HEK293 (cell line): ENCODE data around the gene SPECC1.

ENCODE experiments used
- CTCF ChIA-PET: fragments of 350-600 bp; formaldehyde crosslinking; extraction: SDS; loops from one replicate; lab custom pipeline; 2021; ENCODE audit warnings: antibody characterized with exemption; lab: Yijun Ruan, JAX
- POLR2A ChIA-PET: fragments of 300-600 bp; formaldehyde crosslinking; extraction: SDS; loops from one replicate; lab custom pipeline; 2020; ENCODE audit warnings: antibody characterized with exemption, inconsistent platforms; lab: Yijun Ruan, JAX
- H3K27ac ChIP-seq: fragments of 200-500 bp; sonication (Bioruptor generic); 2 replicates; pipeline ENCODE4 v1.5.1; 2014; ENCODE audit warnings: low read depth, low read length, control low read depth, inconsistent platforms; ENCODE audit errors: extremely low read depth
- H3K36me3 ChIP-seq, 2 experiments: fragments of 200-500 bp in 1 of 2; sonication (Bioruptor generic) in 1 of 2; 1 replicate in 1 of 2; 2 replicates in 1 of 2; pipeline ENCODE4 v1.5.1; 2014 to 2017; ENCODE audit warnings: inconsistent platforms in 2 of 2, low read length in 2 of 2; ENCODE audit not compliant: control insufficient read depth in 2 of 2, insufficient read depth in 1 of 2
- H3K4me1 ChIP-seq: fragments of 200-500 bp; sonication (Bioruptor generic); 2 replicates; pipeline ENCODE4 v1.5.1; 2014; ENCODE audit warnings: mild to moderate bottlenecking, low read length, inconsistent platforms; ENCODE audit not compliant: control insufficient read depth, insufficient read depth
- H3K4me3 ChIP-seq: 2 replicates; pipeline ENCODE4 v1.5.1; 2011; ENCODE audit warnings: low read depth, mild to moderate bottlenecking, control low read depth, low read length, moderate library complexity
- H3K9me3 ChIP-seq: fragments of 200-500 bp; sonication (Bioruptor generic); 2 replicates; pipeline ENCODE4 v1.5.1; 2014; ENCODE audit warnings: low read depth, low read length, inconsistent platforms; ENCODE audit not compliant: control insufficient read depth, insufficient read depth
- BCL11A ChIP-seq: fragments of 450-650 bp; formaldehyde crosslinking; IDR thresholded peaks from 2 replicates; pipeline ENCODE4 v1.5.1; 2016; ENCODE audit warnings: low read depth, missing biosample characterization, missing genetic modification characterization
- KLF10 ChIP-seq: fragments of 450-650 bp; IDR thresholded peaks from 2 replicates; pipeline ENCODE4 v1.5.1; 2018; ENCODE audit warnings: missing biosample characterization, mild to moderate bottlenecking, missing genetic modification characterization
- PBX3 ChIP-seq: sonication (generic); formaldehyde crosslinking; IDR thresholded peaks from 2 replicates; pipeline ENCODE4 v1.8.1; 2022; ENCODE audit warnings: mild to moderate bottlenecking, moderate library complexity, missing genetic modification reagents
- REPIN1 ChIP-seq: fragments of 450-650 bp; formaldehyde crosslinking; IDR thresholded peaks from 2 replicates; pipeline ENCODE4 v1.5.1; 2017; ENCODE audit warnings: missing biosample characterization, missing genetic modification characterization, low read depth
- ZBTB49 ChIP-seq: fragments of 450-650 bp; formaldehyde crosslinking; IDR thresholded peaks from 2 replicates; pipeline ENCODE4 v1.5.1; 2016; ENCODE audit warnings: missing biosample characterization, missing genetic modification characterization, low read depth
- ZBTB6 ChIP-seq: fragments of 450-650 bp; formaldehyde crosslinking; IDR thresholded peaks from 2 replicates; pipeline ENCODE4 v1.5.1; 2017; ENCODE audit warnings: missing biosample characterization, missing genetic modification characterization
- ZFP69B ChIP-seq: fragments of 450-650 bp; formaldehyde crosslinking; IDR thresholded peaks from 2 replicates; pipeline ENCODE4 v1.5.1; 2016; ENCODE audit warnings: missing biosample characterization, missing genetic modification characterization
- ZIC2 ChIP-seq: fragments of 450-650 bp; formaldehyde crosslinking; IDR thresholded peaks from 2 replicates; pipeline ENCODE4 v1.5.1; 2016; ENCODE audit warnings: missing biosample characterization, missing genetic modification characterization
- ZNF121 ChIP-seq: fragments of 450-650 bp; formaldehyde crosslinking; IDR thresholded peaks from 2 replicates; pipeline ENCODE4 v1.5.1; 2016; ENCODE audit warnings: missing biosample characterization, missing genetic modification characterization
- ZNF132 ChIP-seq: fragments of 450-650 bp; formaldehyde crosslinking; IDR thresholded peaks from 2 replicates; pipeline ENCODE4 v1.5.1; 2017; ENCODE audit warnings: missing biosample characterization, missing genetic modification characterization, borderline replicate concordance
- ZNF146 ChIP-seq: fragments of 450-650 bp; formaldehyde crosslinking; IDR thresholded peaks from 2 replicates; pipeline ENCODE4 v1.5.1; 2016; ENCODE audit warnings: missing biosample characterization, missing genetic modification characterization
- ZNF23 ChIP-seq: fragments of 450-650 bp; formaldehyde crosslinking; IDR thresholded peaks from 2 replicates; pipeline ENCODE4 v1.5.1; 2016; ENCODE audit warnings: missing biosample characterization, missing genetic modification characterization, borderline replicate concordance
- ZNF350 ChIP-seq: fragments of 450-650 bp; formaldehyde crosslinking; IDR thresholded peaks from 2 replicates; pipeline ENCODE4 v1.5.0; 2017; ENCODE audit warnings: missing biosample characterization, mild to moderate bottlenecking, missing genetic modification characterization
- ZNF362 ChIP-seq: fragments of 450-650 bp; formaldehyde crosslinking; IDR thresholded peaks from 2 replicates; pipeline ENCODE4 v1.5.1; 2016; ENCODE audit warnings: missing biosample characterization, missing genetic modification characterization
- ZNF416 ChIP-seq: fragments of 450-650 bp; formaldehyde crosslinking; IDR thresholded peaks from 2 replicates; pipeline ENCODE4 v1.5.1; 2016; ENCODE audit warnings: missing biosample characterization, missing genetic modification characterization
- ZNF426 ChIP-seq: fragments of 450-650 bp; formaldehyde crosslinking; IDR thresholded peaks from 2 replicates; pipeline ENCODE4 v1.5.1; 2017; ENCODE audit warnings: missing biosample characterization, missing genetic modification characterization, mild to moderate bottlenecking, inconsistent platforms, moderate library complexity
- ZNF473 ChIP-seq: fragments of 450-650 bp; formaldehyde crosslinking; IDR thresholded peaks from 2 replicates; pipeline ENCODE4 v1.5.1; 2017; ENCODE audit warnings: missing biosample characterization, missing genetic modification characterization
- ZNF626 ChIP-seq: fragments of 450-650 bp; sonication (Bioruptor Pico); formaldehyde crosslinking; IDR thresholded peaks from 2 replicates; pipeline ENCODE4 v1.5.1; 2018; ENCODE audit warnings: missing biosample characterization, missing genetic modification characterization, inconsistent platforms
- ZNF677 ChIP-seq: fragments of 450-650 bp; IDR thresholded peaks from 2 replicates; pipeline ENCODE4 v1.5.0; 2018; ENCODE audit warnings: missing biosample characterization, mild to moderate bottlenecking, missing genetic modification characterization, moderate library complexity
- ZNF785 ChIP-seq: fragments of 450-650 bp; formaldehyde crosslinking; IDR thresholded peaks from 2 replicates; pipeline ENCODE4 v1.5.1; 2016; ENCODE audit warnings: missing biosample characterization, missing genetic modification characterization

SPECC1 gene

GRCh38 chr17:20230924-20231323 lies 221.8 kb downstream of the SPECC1 start:
- TF ChIP-seq ZNF132 (tag by site-specific recombination), result no peak
- no peak for TF ChIP-seq ZNF473 (tag by site-specific recombination)
- TF ChIP-seq ZNF626 (tag by site-specific recombination), result no peak
- no peak for TF ChIP-seq ZNF785
- Histone ChIP-seq H3K9me3 (no peaks in the 10 kb centered on the region), H3K4me3 (no peak overlapping the region), H3K4me1 (no peaks in the 10 kb centered on the region), H3K36me3 (peaks cover 10 to 69% of the 10 kb centered on the region in 2 experiments), H3K27ac (no peak overlapping the region)
- POLR2A ChIA-PET, result no interaction called here
- CTCF ChIA-PET, result interaction anchor here (0.6 kb wide), 1 partner anchor 13 kb away, joined by 3 read pairs; no protein-coding TSS in a partner anchor

GRCh38 chr17:20232611-20233010 lies 223.5 kb downstream of the SPECC1 start:
- TF ChIP-seq KLF10 (tag by site-specific recombination) (no peak), ZBTB49 (tag by site-specific recombination) (no peak), ZNF350 (no peak), REPIN1 (tag by site-specific recombination) (no peak), PBX3 (CRISPR knock-in tag) (no peak)
- TF ChIP-seq, all 188 proteins: peak for 0
- Histone ChIP-seq H3K36me3 (peaks cover 8 to 69% of the 10 kb centered on the region in 2 experiments), H3K4me1 (no peaks in the 10 kb centered on the region), H3K4me3 (no peak overlapping the region), H3K9me3 (no peaks in the 10 kb centered on the region), H3K27ac (no peak overlapping the region)
- ChIA-PET CTCF (interaction anchor here (0.6 to 0.9 kb wide), 4 partner anchors 8 to 110 kb away, joined by 3 to 5 read pairs (median 3); no protein-coding TSS in a partner anchor), POLR2A (interaction anchor here (0.8 kb wide), 1 partner anchor 12 kb away, joined by 3 read pairs; no protein-coding TSS in a partner anchor)

- no peak overlapping the region for H3K4me3 ChIP-seq
- no peaks in the 10 kb centered on the region for H3K9me3 ChIP-seq
- POLR2A ChIA-PET, result no interaction called here
- H3K36me3 ChIP-seq, result peaks cover 6 to 57% of the 10 kb centered on the region in 2 experiments
- TF ChIP-seq ZNF416 (tag by site-specific recombination) (no peak), ZIC2 (tag by site-specific recombination) (no peak), ZFP69B (tag by site-specific recombination) (no peak), ZNF362 (tag by site-specific recombination) (no peak)
- CTCF ChIA-PET, result interaction anchor here (3.8 kb wide), 1 partner anchor 7 kb away, joined by 29 read pairs; no protein-coding TSS in a partner anchor
- H3K27ac ChIP-seq, result no peak overlapping the region
- H3K4me1 ChIP-seq, result no peaks in the 10 kb centered on the region
Observed at GRCh38 chr17:20234276-20234675, 225.1 kb downstream of the SPECC1 start.

GRCh38 chr17:20235747-20236146 lies 226.6 kb downstream of the SPECC1 start:
- Histone ChIP-seq H3K9me3 (no peaks in the 10 kb centered on the region), H3K27ac (no peak overlapping the region), H3K4me1 (no peaks in the 10 kb centered on the region), H3K4me3 (no peak overlapping the region), H3K36me3 (peaks cover 6 to 48% of the 10 kb centered on the region in 2 experiments)
- ChIA-PET POLR2A (no interaction called here), CTCF (interaction anchor here (0.7 to 3.8 kb wide), 5 partner anchors 9 to 243 kb away, joined by 3 to 29 read pairs (median 3); no protein-coding TSS in a partner anchor)
- TF ChIP-seq ZNF426 (tag by site-specific recombination) (no peak), ZBTB6 (no peak), ZNF146 (tag by site-specific recombination) (no peak), ZNF121 (tag by site-specific recombination) (no peak), BCL11A (tag by site-specific recombination) (no peak), ZNF23 (tag by site-specific recombination) (no peak), ZNF677 (no peak)
